Measurements from ENCODE around the gene CNTN1. TPM values are rescaled to one million over a fixed set of nuclear protein-coding genes. Genes with fewer than 3 reads are reported as not detected.

CNTN1 gene
- total RNA-seq, 1 donor from 2014 or later, result 0.79 TPM

DNA sequence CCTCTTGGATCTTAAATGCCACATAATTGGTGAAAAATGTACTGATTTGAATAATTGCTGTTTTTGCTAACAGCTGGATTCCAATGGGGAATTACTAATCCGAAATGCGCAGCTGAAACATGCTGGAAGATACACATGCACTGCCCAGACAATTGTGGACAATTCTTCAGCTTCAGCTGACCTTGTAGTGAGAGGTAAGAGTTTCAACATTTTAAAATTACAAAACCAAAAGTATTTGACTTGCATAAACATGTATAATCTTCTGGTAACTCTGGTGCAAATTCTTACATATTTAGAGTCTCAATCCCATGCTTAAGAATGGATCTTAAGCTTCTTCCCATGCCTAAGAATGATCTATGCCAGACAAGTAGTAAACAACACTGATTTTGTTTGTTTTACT, 266.8 kb downstream of the CNTN1 start:
- DNase-seq (ENCODE audit: low read depth, low spot score), result no peak

DNA sequence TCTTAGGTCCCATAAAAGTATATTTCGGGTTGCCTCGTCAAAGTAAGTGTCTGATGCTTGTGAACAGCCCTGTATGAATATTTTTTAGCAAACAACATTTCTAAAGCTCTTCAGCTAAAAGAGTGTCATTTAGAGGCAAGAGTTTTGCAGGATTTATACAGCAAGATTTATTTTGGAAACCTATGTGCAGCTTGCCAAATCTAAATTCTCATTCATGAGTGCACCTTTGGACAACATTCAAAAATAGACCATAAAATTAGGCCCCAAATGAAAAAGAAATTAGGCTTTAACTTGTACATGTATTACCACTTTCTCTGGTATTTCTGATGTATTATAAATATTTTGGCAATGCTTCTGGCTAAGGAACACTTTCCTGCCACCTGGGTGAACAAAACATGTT, 271.5 kb downstream of the CNTN1 start:
- DNase-seq (ENCODE audit: low read depth, low spot score), result no peak

GRCh38 chr12:40969796-40970195, 277.6 kb downstream of the CNTN1 start:
- no peak for DNase-seq (ENCODE audit: low read depth, low spot score)

DNA sequence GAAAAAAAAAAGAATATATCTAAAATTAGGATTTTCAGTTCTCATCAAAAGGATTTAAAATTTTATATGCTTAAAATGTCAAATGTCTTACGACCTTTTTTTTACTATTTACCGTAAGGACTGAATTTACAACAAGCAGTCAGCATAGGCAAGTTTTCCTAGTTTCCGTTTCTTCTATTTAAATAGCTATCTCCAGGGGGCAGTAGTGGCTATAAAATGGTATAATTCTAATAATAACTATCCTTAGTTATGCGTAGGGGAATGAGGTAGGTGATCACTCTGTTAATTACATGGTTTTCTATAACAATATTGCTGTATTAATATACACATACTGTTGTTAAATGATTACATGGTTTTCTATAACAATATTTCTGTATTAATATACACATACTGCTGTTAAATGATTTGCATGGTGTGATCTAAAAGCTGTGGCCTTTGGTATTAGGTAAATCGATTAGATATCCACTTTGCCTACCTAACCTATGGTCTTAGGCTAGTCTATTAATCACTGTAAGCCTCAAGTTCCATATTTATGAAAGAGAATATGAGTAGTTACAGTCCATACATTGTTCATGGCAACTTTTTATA, 278.2 kb downstream of the CNTN1 start:
- no peak for DNase-seq (ENCODE audit: low read depth, low spot score)

DNA sequence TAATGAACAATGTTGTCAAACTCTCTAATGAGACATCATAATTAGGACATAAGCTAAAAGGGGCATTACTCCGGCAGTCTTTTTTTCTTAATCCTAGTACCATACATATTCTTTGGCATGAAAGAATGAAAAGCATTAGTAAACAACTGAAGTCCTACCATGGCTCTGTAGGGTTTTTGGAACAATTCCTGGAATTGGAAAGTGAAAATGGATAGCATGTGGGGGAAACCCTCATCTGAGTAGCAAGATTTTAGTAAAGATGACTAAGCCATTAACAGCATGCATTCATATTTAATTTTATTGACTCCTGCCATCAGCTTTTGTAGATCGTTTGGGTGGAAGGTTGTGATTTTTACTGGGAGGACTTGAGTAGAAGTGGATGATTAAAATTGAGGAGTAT, 279.7 kb downstream of the CNTN1 start:
- DNase-seq (ENCODE audit: low read depth, low spot score), result no peak

GRCh38 chr12:40976546-40976945, 284.3 kb downstream of the CNTN1 start:
- no peak for DNase-seq (ENCODE audit: low read depth, low spot score)

DNA sequence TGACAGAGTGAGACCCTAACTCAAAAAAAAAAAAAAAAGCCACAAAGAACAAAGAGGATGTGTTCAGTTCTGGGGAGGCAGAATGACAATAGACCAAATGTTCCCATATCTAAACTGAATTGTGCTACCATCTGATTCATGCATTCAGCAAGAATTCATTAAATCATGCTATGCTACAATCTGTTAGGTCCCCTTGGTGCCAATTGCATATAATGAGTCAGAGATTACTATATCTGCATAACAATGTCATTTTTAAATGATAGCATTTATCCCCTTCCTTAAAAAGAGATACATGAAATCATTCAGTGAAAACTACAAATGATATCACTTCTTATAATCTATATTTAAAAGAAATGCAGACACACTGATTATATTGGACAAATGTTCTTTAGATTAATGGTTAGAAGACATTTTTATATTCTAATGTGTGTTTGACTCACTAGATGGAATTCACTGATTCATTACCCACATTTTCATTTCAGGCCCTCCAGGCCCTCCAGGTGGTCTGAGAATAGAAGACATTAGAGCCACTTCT, 288.3 kb downstream of the CNTN1 start:
- DNase-seq (ENCODE audit: low read depth, low spot score), result no peak

- no peak for DNase-seq (ENCODE audit: low read depth, low spot score)
These were observed 293.8 kb downstream of the CNTN1 start for GRCh38 chr12:40986001-40986400.

GRCh38 chr12:40988355-40988754, 296.1 kb downstream of the CNTN1 start:
- DNase-seq (ENCODE audit: low read depth, low spot score), result no peak

- DNase-seq (ENCODE audit: low read depth, low spot score), result no peak
These were observed 296.6 kb downstream of the CNTN1 start for GRCh38 chr12:40988824-40989223.

DNA sequence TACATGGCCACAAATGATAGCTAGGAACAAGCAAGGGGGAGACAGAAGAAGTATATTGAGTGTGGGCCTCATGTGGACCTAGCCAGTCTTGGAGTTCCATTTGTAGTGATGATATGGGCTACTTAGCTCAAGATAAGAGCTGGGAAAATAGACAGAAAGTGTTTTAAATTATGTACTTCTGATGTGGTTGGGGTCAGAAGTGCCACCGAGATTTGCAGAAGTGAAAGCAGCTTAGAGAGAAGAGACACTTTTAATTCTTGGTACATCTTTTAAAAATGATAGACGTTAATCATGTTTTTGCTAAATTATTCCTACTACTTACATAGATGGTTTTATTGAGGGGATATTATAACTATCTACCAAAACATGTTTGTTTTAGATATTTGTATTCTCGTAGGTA, 297.5 kb downstream of the CNTN1 start:
- no peak for DNase-seq (ENCODE audit: low read depth, low spot score)

DNA sequence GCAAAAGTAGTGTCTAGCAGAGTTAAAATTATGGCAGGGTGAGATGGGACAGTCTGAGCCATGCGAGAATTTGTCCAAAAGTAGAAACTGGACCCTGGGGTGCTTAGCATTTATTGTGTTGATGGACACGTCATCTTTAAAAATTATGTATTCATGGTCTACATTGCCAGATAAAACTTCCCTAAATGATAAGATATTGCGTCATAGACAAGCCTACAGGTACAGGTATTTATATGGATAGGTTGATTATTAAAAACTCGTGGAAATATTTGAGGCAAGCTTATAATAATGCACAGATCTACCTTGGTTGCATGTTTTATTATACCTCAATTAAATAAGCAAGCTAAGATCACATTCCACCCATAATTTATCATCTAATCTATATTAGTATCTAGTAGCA, 299.9 kb downstream of the CNTN1 start:
- DNase-seq (ENCODE audit: low read depth, low spot score), result no peak

GRCh38 chr12:40992674-40993073, 300.4 kb downstream of the CNTN1 start:
- no peak for DNase-seq (ENCODE audit: low read depth, low spot score)

GRCh38 chr12:40993158-40993557, 300.9 kb downstream of the CNTN1 start:
- DNase-seq (ENCODE audit: low read depth, low spot score), result no peak

GRCh38 chr12:40996091-40996490, 303.9 kb downstream of the CNTN1 start:
- DNase-seq (ENCODE audit: low read depth, low spot score), result no peak

GRCh38 chr12:40999210-40999609, 307.0 kb downstream of the CNTN1 start:
- DNase-seq (ENCODE audit: low read depth, low spot score), result no peak

GRCh38 chr12:41008472-41008871, 316.2 kb downstream of the CNTN1 start:
- DNase-seq (ENCODE audit: low read depth, low spot score), result no peak

- DNase-seq (ENCODE audit: low read depth, low spot score), result no peak
These were observed 319.7 kb downstream of the CNTN1 start for GRCh38 chr12:41011939-41012338.

DNA sequence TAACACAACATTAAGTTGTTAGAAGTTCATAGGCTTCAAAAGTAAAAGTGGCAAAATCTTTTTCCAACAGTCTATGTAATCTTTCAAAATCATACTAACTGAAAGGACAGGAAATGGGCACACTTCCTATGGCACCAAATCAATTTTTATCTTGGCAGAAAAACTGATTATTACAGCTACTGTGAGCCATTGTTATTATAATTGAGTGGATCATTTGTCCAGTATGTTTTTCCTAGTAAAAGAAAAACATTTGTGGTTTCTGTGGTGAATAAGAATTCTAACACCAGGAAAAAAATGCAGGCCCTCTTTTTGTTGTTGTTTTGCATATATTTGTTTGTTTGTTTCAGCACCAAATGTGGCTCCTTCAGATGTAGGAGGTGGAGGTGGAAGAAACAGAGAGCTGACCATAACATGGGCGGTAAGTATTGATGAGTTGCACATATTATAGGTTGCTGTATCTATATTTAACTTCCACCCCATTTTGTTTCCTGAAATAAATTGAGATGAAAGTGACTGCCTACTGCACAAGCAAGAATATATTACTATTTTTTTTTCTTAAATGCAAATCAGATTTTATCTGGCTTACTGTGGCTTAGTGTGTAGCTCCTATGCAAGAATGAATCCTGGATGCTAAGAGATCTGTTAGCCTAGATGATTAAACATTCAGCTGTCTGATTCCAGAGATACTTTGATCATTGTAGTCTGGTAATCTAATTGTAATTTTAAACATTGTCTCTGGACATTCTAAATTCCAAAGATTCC, 321.8 kb downstream of the CNTN1 start:
- no peak for DNase-seq (ENCODE audit: low read depth, low spot score)

- peak; percentile 41 for DNase-seq (ENCODE audit: low read depth, low spot score)
These were observed 322.4 kb downstream of the CNTN1 start for GRCh38 chr12:41014643-41015020.

DNA sequence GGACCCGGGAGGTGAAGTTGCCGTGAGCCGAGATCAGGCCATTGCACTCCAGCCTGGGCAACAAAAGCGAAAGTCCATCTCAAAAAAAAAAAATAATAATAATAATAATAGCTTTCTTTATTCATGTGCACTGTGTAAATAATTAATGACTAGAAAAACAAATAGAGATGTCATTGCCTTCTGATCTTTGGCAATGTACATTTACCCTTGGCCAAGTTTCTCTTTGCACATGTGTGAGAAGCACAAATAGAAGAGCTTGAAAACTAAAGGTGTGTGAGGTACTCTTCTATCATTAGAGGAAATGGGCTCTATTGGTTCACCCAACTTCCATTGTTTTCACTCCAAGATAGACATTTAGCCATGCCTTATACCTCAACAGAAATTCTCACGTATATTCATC, 325.8 kb downstream of the CNTN1 start:
- DNase-seq (ENCODE audit: low read depth, low spot score), result no peak

DNA sequence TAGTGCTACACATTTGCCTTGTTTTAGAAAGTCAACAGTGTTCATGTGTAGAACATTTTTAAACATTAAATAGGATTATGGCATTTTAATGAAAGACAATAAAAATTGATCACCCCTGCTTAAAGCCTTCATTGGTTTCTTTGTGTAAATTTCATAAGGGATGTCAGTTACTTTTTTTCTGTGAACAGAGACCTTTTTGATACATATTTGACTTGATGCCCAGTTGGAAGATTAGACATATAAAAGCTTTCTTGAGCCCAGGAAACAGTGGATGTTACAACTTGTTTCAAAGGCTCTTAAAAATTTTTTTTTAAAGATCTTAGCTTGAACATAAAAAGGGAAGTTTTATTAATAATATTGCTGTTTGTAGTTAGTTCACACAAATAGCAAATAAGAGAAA, 327.2 kb downstream of the CNTN1 start:
- DNase-seq (ENCODE audit: low read depth, low spot score), result no peak

GRCh38 chr12:41023836-41024235, 331.6 kb downstream of the CNTN1 start:
- no peak for DNase-seq (ENCODE audit: low read depth, low spot score)

All from pulmonary artery endothelial cell (primary cell).